GM19099 (cell line): ENCODE data around the gene GNAI2.

Experiments used
- POLR2A ChIP-seq: IDR thresholded peaks from 3 replicates; pipeline ENCODE4 v1.6.1; 2011; ENCODE audit warnings: low read depth; ENCODE audit not compliant: insufficient read length; ENCODE audit errors: extremely low read depth

GNAI2 gene

DNA sequence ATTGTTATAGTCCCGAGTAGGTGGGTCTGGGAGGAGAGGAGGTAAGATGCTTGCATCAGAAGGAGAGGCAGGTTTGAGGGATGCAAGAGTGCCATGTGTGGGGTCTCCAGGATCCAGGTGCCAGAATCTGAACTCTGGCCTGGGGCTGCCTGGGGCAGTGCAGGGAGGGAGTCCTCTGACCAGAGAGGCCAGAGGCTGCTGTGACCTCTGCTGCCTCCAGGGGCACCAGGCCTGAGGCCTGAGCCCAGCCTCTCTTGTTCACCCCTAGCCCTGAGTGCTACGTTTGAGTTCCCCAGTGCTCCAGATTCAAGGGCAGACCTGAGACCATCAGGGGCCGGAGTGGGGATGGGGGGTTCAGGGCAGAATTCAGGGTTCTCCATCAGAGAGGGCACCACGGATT lies 23.5 kb upstream of the GNAI2 start:
- no peak for TF ChIP-seq POLR2A

DNA sequence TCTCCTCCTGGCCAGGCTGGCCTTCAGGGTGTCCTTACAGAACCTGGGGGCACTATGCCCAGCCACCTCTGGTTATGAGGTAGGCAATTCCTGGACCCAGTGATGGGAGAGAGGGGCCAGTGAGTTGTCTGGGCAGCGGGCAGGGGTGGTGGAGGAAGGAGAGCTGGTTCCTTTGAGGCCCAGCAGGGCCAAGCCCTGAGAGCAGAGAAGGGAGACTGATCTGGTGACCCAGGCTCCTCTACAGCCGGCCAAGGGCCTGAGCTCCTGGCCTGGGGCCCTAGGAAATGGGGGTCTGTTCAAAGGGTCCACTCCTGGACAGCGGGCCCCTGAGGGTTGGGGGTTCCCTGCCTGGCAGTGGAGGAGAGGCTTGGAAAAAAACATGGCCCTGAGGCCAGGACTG lies 23.0 kb upstream of the GNAI2 start:
- no peak for TF ChIP-seq POLR2A

DNA sequence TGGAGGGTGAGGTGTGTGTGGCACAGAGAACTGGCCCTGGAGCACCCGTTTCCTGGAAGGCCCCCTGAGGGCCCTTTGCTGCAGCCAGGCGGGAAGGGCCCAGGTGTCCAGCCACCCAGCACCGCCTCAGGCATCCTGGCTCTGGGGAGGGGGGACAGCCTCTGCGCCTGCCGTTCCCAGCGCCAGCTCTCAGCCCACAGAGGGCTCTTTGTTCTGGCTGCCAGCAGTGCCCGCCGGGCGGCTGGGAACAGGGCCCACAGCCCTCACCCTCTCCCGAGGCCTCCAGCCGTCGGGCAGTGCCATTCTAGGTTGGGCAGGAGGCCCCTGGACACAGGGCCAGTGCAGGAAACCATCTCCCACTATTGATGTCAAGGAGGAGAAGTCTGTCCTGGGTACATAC lies 22.6 kb upstream of the GNAI2 start:
- no peak for TF ChIP-seq POLR2A

GRCh38 chr3:50214824-50215223 lies 21.2 kb upstream of the GNAI2 start:
- no peak for TF ChIP-seq POLR2A

GRCh38 chr3:50215529-50215928 lies 20.5 kb upstream of the GNAI2 start:
- no peak for TF ChIP-seq POLR2A

GRCh38 chr3:50217681-50218080 lies 18.3 kb upstream of the GNAI2 start:
- no peak for TF ChIP-seq POLR2A

GRCh38 chr3:50218448-50218847 lies 17.6 kb upstream of the GNAI2 start:
- TF ChIP-seq POLR2A: no peak

DNA sequence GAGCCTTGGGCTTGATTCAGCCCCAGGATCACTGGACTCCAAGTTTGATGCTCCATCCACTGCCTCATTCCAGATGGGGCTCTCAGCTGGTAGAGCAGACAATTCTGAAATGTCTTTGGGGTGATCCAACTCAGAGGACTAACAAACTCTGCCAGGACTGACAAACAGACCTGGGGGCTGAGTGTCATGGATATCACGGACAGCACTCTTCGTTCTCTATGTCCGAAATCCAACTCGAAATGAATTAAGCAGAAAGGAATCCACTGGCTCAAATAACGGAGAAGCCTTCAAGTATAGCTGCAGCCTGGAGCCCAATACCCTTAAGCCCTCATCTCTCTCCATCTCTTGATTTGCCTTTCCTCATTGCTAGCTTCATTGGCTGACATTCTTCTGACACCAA lies 16.7 kb upstream of the GNAI2 start:
- TF ChIP-seq POLR2A: no peak

DNA sequence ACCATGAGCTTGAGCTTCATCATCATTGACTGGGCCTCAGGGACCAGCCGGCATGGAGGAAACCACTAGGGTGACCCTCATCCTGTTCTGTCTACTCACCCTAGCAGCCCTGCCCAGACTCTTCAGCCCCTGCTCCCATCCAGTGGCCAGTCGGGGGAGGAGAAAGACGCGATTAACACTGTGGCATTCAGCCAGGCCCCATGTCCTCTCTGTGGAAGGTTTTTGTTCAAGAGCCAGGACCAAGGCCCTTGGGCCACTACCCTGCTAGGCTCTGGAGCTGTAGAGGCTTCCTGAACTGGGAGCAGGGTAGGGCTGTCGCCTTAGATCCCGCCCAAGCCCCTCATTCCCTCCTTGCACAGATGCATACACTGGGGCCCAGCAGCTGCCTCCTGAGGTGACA lies 15.9 kb upstream of the GNAI2 start:
- no peak for TF ChIP-seq POLR2A

GRCh38 chr3:50221051-50221410 lies 15.0 kb upstream of the GNAI2 start:
- no peak for TF ChIP-seq POLR2A

DNA sequence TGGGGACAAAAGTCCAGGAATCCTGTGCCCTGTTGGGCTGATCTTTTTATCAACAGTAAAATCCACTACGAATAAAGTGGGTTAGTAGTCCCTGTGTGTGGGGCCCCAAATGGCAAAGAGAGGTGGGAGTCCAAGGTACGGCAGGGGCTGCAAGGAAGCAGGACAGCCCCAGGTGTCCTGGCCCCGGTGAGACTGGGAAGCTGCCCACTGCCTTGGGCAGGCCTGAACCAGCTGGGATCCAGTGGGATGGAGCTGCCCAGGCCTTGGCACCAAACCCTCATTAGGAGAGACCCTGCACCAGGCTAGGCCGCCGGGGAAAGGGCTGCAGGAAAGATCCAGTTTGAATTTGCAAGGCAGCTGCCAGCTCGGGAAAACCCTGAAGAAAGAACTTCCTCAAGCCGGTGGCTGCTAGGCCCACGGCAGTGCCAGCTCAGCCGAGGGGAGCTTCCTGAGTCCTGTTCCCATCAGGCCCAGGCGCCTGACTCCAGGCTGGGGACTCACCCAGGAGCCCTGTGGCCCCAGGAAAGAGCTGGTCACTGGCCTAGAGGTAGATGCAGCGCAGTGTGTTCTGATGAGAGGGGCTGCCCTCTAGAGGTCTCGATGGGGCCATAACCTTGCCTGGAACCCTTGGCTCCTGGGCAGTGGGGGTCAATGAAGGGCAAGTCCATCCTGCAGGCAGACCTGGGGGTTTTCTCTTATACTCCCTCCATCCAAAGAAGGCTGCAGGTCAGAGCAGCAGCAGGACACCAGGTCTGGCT lies 14.4 kb upstream of the GNAI2 start:
- TF ChIP-seq POLR2A: no peak

- TF ChIP-seq POLR2A: no peak
Observed at GRCh38 chr3:50222169-50222528, 13.9 kb upstream of the GNAI2 start.

DNA sequence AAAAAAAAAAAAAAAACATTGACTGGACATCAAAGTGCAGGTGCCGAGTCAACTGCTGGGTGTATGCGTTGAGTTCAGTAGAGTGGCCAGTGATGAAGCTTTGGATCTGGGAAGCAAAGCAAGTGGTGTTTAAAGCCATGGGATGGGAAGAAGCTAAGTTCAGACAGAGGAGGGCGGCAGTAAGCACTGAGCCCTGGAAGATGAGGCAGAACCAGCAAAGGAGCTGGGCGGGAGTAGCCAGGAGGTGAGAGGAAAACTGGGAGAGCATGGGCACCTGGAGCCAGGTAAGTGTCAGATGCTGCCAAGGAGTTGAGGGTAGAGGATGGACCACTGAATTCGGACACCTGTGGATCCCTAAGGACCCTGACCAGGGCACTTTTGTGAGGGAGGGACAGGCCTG lies 11.4 kb upstream of the GNAI2 start:
- no peak for TF ChIP-seq POLR2A

DNA sequence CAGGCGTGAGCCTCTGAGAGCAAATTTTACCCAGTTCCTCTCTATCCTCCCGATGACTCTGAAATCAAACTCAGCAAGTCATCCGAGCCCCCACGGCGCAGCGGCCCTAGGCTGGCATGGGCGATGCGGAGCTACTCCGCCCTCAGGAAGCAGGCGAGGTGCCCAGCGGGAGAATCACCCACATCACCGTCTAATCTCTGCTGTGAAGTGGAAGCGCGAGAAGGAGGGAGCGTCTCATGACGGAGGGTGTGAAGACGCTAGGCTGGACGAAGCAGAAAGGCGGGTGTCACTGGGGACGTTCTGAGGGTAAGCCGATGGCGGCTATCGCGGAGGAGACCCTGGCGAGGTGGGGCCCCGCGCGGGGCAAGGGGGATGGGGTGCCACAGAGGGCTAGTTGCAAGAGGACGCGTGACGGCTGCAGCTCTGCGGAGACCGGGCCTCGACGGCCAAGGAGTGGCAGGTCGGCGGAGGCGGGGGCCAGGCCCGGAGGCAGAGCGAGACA lies 9.1 kb upstream of the GNAI2 start:
- TF ChIP-seq POLR2A: no peak

DNA sequence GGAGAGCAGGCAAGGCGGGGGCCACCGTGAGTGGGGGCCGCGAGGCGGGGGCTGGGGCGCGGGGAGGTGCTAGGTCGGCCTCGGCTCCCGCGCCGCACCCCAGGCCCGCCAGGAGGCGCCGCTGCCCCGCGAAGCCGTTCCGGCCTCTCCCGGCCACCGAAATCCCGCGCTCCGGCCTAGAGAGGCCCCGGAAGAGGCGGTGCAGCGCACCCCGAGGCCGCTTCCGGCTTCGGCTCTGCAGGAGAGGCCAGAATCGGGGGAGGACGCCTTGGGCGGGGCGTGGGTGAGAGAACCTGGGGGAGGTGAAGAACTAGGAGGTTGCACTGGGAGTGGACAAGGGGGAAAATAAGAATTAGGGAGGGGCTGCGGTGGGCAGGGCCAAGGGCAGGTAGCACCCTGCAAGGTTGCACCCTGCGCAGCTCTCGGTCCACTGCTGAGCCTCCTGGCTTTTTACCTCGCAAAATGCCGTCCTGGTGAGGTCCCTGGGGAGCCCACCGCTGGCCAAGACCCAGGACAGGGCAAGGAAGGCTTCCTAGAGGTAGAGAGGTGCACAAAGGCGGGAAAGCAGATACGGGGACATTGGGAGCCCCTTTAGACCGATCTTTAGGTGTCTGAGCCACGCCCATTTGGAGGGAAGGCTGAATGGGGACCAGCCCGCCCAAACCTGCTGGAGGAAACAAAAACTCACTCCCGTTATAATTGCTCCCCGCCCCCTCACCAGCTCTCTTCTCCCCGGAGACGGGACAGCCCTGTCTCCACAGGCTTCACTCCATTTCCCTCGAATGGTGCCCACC lies 8.4 kb upstream of the GNAI2 start:
- peak; percentile 60 for TF ChIP-seq POLR2A

- TF ChIP-seq POLR2A: no peak
Observed at GRCh38 chr3:50229490-50229889, 6.5 kb upstream of the GNAI2 start.
